Activated naive CD8-positive, alpha-beta T cell (primary cell): Measurements from ENCODE around the gene ENPP3.
"Not testable (repeated sequence)": the region's sequence is repeated elsewhere in the genome, so short reads cannot be mapped to it uniquely, and the experiment has no call there.

Experiments
- H3K27ac Mint-ChIP-seq: one replicate; pipeline ENCODE4 v1.8.0; 2021; ENCODE audit warnings: mixed read lengths
- H3K27me3 Mint-ChIP-seq: one replicate; pipeline ENCODE4 v1.8.0; 2021; ENCODE audit warnings: mixed read lengths
- H3K36me3 Mint-ChIP-seq: one replicate; pipeline ENCODE4 v1.8.0; 2021; ENCODE audit warnings: mixed read lengths
- H3K4me1 Mint-ChIP-seq: one replicate; pipeline ENCODE4 v1.8.0; 2021; ENCODE audit warnings: low read depth, mixed read lengths
- H3K4me3 Mint-ChIP-seq: one replicate; pipeline ENCODE4 v1.8.0; 2021; ENCODE audit warnings: mild to moderate bottlenecking, mixed read lengths
- H3K9me3 Mint-ChIP-seq: one replicate; pipeline ENCODE4 v1.8.0; 2021; ENCODE audit warnings: low read depth, mixed read lengths

Gene ENPP3

DNA sequence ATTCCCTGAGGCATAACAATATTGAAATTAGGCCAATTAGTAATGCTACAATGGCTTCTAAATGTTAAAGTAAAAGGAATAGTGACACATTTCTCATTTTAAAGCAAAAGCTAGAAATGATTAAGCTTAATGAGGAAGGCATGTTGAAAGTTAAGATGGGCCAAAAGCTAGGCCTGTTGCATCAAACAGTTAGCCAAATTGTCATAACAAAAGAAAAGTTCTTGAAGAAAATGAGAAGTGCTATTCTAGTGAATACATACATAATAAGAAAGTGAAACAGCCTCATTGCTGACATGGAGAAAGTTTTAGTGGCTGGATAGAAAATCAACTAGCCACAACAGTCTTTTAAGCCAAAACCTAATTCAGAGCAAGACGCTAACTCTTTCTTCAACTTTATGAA lies 51.2 kb downstream of the ENPP3 start:
- Mint-ChIP-seq H3K9me3 (no peaks in the 10 kb centered on the region), H3K27ac (no peak overlapping the region), H3K4me1 (no peaks in the 10 kb centered on the region), H3K36me3 (peaks cover 6% of the 10 kb centered on the region), H3K27me3 (no peaks in the 10 kb centered on the region), H3K4me3 (no peak overlapping the region)

DNA sequence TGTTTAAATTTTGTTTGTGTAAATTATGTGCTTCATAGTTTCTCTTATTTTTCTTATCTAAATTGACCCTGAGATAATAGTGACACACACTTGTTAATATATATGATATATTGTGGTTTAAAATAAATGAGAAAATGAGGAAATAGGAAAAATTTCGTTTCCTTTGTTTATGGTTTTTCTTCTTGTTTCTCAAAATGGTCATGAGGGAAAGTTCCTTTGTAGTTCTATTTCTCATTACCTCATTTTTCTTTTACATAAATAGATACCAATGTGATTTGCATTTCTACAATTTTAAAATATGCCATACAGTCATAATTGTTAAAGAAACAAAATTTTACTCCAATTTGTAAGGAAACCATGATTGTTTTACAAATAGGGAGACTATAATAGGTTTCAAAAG lies 54.9 kb downstream of the ENPP3 start:
- H3K27ac Mint-ChIP-seq: no peak overlapping the region
- peaks cover 3% of the 10 kb centered on the region for H3K36me3 Mint-ChIP-seq
- H3K27me3 Mint-ChIP-seq: no peaks in the 10 kb centered on the region
- no peaks in the 10 kb centered on the region for H3K4me1 Mint-ChIP-seq
- H3K4me3 Mint-ChIP-seq: no peak overlapping the region
- no peaks in the 10 kb centered on the region for H3K9me3 Mint-ChIP-seq

DNA sequence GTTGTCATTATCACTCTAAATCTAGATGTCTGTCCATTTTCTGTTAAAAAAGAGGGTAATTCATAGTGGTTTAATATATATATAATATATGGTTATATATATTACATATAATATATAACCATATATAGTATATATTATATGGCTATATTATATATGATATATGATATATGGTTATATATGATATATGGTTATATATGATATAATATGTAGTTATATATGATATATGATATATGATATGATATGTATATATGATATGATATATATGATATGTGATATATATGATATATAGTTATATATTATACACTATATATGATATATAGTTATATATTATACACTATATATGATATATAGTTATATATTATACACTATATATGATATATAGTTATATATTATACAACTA lies 55.5 kb downstream of the ENPP3 start:
- H3K27me3 Mint-ChIP-seq: no peaks in the 10 kb centered on the region

DNA sequence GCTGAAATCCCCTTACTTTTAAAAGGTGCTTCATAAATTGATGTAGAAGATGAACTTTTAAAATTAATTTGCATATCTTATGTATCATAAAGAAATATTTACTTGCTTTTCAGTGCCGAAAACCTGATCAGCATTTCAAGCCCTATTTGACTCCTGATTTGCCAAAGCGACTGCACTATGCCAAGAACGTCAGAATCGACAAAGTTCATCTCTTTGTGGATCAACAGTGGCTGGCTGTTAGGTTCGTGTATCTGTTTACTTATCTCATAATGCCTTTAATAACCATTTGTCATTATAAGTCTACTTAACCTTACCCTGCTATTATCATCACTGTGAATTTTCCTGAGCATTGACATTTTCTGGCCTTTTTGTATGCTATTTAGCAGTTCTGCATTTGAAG lies 56.3 kb downstream of the ENPP3 start:
- Mint-ChIP-seq H3K4me3 (no peak overlapping the region), H3K27me3 (no peaks in the 10 kb centered on the region), H3K36me3 (peaks cover 3% of the 10 kb centered on the region), H3K27ac (no peak overlapping the region), H3K4me1 (no peaks in the 10 kb centered on the region), H3K9me3 (no peaks in the 10 kb centered on the region)

More for the DNA sequence above, 55.5 kb downstream of the ENPP3 start:
- Mint-ChIP-seq H3K36me3 (peaks cover 3% of the 10 kb centered on the region), H3K9me3 (no peaks in the 10 kb centered on the region), H3K4me1 (no peaks in the 10 kb centered on the region), H3K4me3 (no peak overlapping the region), H3K27ac (no peak overlapping the region)

DNA sequence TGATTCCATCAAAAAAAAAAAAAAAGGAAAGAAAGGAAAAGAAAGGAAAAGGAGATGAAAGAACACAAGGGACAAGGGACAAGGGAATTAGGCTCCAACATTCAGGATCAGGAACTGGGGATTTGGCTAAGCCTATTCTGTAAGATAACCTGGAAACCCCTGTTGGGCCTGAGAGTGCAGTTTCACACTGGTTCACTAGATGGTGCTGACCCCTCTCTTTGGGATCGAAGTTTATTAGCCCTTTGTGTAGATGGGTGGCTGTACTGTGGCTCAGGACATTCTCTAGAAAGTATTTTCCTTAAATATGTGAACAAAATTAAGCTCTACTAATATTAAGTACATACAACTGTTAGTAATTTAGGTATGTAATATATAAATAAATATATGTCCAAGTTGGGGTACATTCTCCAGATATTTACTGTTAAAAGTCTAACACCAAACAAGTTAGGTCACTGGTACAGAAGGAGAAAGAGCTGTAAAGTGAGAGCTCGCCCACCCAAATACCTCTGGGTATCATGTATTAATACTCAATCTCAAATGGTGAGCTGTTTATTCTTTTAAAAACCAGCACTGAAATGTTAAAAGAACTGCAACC lies 57.8 kb downstream of the ENPP3 start:
- H3K9me3 Mint-ChIP-seq: no peaks in the 10 kb centered on the region
- H3K36me3 Mint-ChIP-seq: no peaks in the 10 kb centered on the region
- no peaks in the 10 kb centered on the region for H3K27me3 Mint-ChIP-seq
- no peak overlapping the region for H3K4me3 Mint-ChIP-seq
- H3K27ac Mint-ChIP-seq: no peak overlapping the region
- H3K4me1 Mint-ChIP-seq: no peaks in the 10 kb centered on the region

DNA sequence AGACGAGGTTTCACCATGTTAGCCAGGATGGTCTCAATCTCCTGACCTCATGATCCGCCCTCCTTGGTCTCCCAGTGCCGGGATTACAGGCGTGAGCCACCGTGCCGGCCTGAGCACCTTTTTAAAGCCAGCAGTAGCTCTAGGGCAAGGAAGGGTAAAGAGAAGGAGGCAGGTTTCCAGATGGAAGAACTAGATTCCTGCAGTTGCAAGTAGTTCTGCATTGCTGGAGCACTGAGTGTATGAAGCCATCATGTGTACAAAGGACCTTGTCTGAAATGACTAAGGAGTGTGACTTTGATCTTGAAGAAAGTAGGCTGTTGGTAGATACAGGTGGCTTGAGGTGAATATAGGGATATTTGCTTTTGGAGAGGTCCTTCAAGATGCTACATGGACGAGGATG lies 59.9 kb downstream of the ENPP3 start:
- H3K4me3 Mint-ChIP-seq: no peak overlapping the region
- no peaks in the 10 kb centered on the region for H3K4me1 Mint-ChIP-seq
- H3K36me3 Mint-ChIP-seq: no peaks in the 10 kb centered on the region
- no peak overlapping the region for H3K27ac Mint-ChIP-seq
- H3K27me3 Mint-ChIP-seq: no peaks in the 10 kb centered on the region
- H3K9me3 Mint-ChIP-seq: no peaks in the 10 kb centered on the region

DNA sequence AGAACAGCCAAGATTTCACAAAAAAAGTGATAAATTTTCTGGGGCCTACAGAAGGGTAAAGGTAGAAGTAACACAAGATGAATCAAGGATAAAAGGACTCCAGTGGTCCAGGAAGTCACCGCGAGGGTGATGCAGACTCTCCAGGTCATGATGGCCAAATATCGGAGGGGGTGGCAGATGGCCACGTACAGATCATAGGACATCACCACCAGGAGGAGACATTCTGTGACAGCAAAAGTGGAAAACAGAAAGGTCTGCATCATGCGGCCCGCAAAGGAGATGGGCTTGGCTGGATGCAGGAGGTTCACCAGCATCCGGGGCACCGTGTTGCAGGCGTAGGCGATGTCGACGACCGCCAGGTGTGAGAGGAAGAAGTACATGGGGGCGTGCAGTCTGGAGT lies 63.7 kb downstream of the ENPP3 start:
- not testable (repeated sequence) for H3K4me1 Mint-ChIP-seq, H3K4me3 Mint-ChIP-seq, H3K36me3 Mint-ChIP-seq, H3K27me3 Mint-ChIP-seq, H3K27ac Mint-ChIP-seq, H3K9me3 Mint-ChIP-seq

DNA sequence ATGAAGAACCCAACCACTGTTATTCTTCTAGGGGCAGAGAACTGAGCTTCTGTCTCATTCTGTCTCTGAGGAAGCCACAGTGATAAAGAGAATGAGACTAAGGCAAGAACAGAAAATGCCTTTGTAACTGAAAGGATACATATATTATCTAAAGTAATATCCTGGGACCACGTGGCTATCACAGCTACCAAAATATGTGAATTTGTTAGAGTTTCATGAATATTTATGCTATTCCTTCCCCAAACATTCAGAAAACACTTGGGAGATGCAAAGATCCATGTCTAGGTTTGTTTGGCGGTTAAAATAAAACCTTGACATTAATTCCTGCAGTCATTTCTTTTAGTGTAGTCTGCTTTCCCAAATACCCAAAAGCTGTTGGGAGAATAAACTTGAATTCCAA lies 66.8 kb downstream of the ENPP3 start:
- H3K36me3 Mint-ChIP-seq, H3K27ac Mint-ChIP-seq, H3K9me3 Mint-ChIP-seq, H3K4me1 Mint-ChIP-seq, H3K4me3 Mint-ChIP-seq, H3K27me3 Mint-ChIP-seq: not testable (repeated sequence)

DNA sequence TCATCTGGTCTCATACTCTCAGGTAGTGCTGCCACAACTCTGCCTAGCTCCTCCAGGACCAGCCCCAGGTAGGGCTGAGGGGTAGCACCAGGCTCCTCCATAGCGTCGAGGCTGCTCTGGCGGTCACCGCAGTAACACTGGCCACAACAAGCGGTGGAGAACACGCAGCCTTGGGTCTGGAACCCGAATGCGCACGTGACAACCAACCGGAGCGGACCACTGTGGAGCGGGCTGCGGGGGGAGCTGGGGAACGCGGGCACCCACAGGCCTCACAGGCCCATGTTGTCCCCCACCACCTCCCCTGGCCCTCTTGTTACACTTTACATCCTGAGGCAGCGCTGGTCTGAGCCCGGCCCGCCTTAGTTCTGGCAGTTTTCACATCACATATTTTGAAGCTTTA lies 73.8 kb downstream of the ENPP3 start, which contains the start of gene CTAGE9:
Gene CTAGE9 (minus strand): TSS at position 101 of the 400 bp plus-strand sequence. CDS start 0 bp downstream, at position 101.
- not testable (repeated sequence) for H3K27me3 Mint-ChIP-seq, H3K4me3 Mint-ChIP-seq, H3K9me3 Mint-ChIP-seq, H3K36me3 Mint-ChIP-seq, H3K4me1 Mint-ChIP-seq, H3K27ac Mint-ChIP-seq

DNA sequence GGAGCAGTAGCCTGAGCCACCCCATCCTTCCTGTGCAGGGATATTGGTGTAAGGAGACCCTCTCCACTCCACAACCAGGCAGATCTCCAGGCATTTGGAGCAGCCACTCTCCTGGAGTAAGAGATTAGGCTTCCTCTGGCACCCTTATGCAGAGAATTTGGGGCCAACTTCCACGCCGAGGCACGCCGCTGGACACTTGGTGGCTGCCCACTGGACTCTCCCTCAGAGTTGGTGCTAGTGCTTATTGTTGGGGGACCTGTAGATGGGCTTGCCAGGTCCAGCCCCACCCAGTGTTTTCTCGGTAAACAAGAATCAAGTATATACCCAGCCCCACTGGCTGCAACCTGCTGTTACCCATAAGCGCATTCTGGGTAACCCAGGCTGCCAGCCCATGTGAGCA lies 78.5 kb downstream of the ENPP3 start:
- H3K27ac Mint-ChIP-seq, H3K9me3 Mint-ChIP-seq, H3K4me3 Mint-ChIP-seq, H3K36me3 Mint-ChIP-seq, H3K4me1 Mint-ChIP-seq, H3K27me3 Mint-ChIP-seq: not testable (repeated sequence)

DNA sequence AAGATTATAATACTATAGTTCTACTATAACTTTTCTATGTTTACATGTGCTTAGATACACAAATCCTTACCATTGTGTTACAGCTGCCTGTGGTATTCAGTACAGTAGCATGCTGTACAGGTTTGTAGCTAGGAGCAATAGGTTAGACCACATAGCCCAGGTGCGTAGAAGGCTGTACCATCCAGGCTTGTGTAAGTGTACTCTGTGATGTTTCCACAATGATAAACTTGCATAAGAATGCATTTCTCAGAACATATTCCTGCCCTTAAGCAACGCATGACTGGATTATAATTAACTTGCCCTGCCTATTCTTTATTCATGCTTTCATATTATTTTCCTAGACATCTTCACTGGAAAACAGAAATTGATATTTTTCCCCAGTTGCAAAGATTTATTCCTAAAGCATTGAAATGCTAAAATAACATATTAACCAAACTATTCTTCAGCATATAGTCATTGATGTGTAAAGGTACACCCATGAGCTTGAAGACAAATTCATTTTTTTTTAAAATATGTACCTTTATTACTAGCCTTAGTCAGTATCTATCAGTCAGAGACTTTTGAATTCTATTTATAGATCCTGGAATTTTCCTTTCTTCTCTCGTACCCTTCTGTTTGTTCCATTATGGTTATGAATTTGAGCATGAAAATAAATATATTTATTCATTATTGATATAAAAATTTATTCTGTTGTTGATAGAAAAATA lies 80.9 kb downstream of the ENPP3 start:
- Mint-ChIP-seq H3K4me1 (no peaks in the 10 kb centered on the region), H3K4me3 (no peak overlapping the region), H3K27me3 (no peaks in the 10 kb centered on the region), H3K9me3 (no peaks in the 10 kb centered on the region), H3K27ac (no peak overlapping the region), H3K36me3 (no peaks in the 10 kb centered on the region)

DNA sequence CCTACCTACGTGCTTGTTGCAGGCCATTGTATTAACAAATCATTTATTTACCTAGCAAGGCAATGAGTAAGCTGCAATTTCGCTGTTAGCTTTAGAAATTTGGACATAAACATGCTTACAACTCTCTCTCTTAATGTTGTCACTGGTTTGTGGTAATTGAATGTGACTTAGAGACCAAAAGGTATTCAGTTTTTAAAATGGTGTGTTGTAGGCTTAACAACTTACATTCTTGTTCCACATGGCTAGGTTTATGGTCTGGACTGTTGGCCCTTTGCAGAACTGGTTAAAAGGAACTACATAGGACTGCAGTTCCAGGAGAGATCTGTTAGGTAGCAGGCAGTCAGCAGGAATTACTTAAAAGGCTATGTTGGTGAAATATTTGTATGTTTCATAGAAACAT lies 84.1 kb downstream of the ENPP3 start:
- H3K9me3 Mint-ChIP-seq: no peaks in the 10 kb centered on the region

DNA sequence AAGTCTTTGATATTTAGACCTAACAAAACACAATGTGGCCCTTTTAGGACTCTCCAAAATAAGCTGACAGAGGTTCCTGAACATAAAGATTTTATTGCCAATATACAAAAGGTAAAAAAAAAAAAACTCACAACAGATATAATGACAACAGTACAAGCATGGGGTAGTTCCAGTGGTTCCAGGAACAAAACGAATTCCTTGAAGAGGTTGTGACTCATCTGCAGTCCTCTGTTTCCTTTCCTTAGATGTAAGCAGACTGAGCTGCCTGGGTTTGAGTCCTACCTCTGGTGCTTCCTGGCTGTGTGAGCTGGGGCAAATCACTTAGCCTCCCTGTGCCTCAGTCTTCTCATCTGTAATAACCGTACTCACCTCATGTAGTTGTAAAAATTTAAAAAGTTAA lies 87.0 kb downstream of the ENPP3 start:
- peaks cover 7% of the 10 kb centered on the region for H3K36me3 Mint-ChIP-seq
- H3K27ac Mint-ChIP-seq: no peak overlapping the region
- H3K4me3 Mint-ChIP-seq: no peak overlapping the region
- H3K27me3 Mint-ChIP-seq: no peaks in the 10 kb centered on the region
- no peaks in the 10 kb centered on the region for H3K9me3 Mint-ChIP-seq
- no peaks in the 10 kb centered on the region for H3K4me1 Mint-ChIP-seq

More for the DNA sequence above, 84.1 kb downstream of the ENPP3 start:
- Mint-ChIP-seq H3K4me1 (no peaks in the 10 kb centered on the region), H3K4me3 (no peak overlapping the region), H3K27ac (no peak overlapping the region), H3K27me3 (no peaks in the 10 kb centered on the region), H3K36me3 (peaks cover under 1% of the 10 kb centered on the region)

DNA sequence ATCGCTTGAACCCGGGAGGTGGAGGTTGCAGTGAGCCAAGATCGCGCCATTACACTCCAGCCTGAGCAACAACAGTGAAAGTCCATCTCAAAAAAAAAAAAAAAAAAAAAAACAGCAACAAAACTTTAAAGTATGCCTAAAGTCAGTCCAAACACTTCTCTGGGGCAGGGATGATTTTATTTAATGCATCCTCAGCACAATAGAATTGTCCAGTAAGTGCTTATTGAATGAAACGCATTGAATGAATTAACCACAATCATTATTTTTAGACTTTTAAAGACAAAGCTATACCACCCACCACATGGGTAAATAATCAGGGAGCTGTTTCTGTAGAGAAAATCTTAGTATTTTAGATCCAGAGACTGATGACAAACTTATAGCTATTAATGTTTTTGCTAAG lies 90.4 kb downstream of the ENPP3 start:
- Mint-ChIP-seq H3K36me3 (peaks cover 7% of the 10 kb centered on the region), H3K27me3 (no peaks in the 10 kb centered on the region), H3K9me3 (no peaks in the 10 kb centered on the region), H3K4me3 (no peak overlapping the region), H3K4me1 (no peaks in the 10 kb centered on the region), H3K27ac (no peak overlapping the region)

DNA sequence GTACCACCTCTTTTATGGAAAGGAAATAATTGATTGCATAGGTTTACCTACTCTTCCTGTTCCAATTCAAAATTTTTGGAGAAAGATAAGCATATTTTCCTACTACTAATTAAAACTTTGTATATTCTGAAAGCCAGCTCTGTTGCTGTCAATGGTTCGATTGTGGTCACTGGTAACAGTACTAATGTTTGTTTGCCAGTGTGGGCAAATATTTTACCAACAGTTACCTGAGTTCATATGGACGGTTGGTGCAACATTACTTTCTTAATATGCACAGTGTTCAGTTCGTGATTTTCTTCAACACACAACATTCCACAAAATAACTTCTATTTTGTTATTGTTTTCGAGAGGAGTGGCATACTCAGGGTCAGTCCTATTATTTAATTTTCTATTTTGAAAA lies 90.8 kb downstream of the ENPP3 start:
- H3K4me1 Mint-ChIP-seq: no peaks in the 10 kb centered on the region
- no peak overlapping the region for H3K27ac Mint-ChIP-seq
- H3K4me3 Mint-ChIP-seq: no peak overlapping the region
- peaks cover 7% of the 10 kb centered on the region for H3K36me3 Mint-ChIP-seq
- H3K27me3 Mint-ChIP-seq: no peaks in the 10 kb centered on the region
- no peaks in the 10 kb centered on the region for H3K9me3 Mint-ChIP-seq

DNA sequence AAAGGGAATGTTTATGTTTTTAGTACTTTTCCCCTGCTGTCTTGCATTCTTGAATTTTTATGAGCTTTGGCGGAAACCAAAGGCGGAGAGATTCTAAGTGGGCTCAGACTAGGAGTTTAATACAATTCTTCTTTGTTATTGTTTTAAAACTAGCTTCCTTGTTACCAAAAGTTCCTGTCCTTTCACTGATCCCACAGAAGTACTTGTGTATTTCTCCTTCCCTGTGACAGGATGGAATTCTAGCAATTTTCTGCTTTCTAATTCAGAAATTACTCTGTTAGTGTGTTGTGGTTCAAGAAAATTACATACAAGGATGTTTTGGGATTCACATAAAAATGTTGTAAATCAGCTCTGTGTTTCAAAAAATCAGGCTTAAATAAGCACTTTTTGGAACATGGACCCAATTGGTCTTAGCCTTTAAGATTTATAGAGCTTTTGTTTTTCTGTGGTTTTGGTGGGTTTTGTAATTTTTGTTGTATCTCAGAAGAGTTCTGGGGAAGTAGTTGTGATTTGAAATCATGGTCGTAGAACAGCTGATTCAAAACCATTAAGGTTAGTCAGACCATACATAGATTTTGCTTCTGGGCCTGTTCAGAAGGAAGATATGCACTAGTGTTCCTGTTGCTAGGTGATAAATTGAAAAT lies 91.3 kb downstream of the ENPP3 start:
- H3K4me3 Mint-ChIP-seq: no peak overlapping the region
- H3K4me1 Mint-ChIP-seq: no peaks in the 10 kb centered on the region
- H3K36me3 Mint-ChIP-seq: peaks cover 7% of the 10 kb centered on the region
- H3K27ac Mint-ChIP-seq: no peak overlapping the region
- H3K9me3 Mint-ChIP-seq: no peaks in the 10 kb centered on the region
- H3K27me3 Mint-ChIP-seq: no peaks in the 10 kb centered on the region
